Activated CD8-positive, alpha-beta memory T cell treated with anti-CD3 and anti-CD28 coated beads for 48 hours (primary cell): ENCODE data around the gene NCOA4.
A peak's percentile ranks its signal among the peaks of the same experiment; 100 is the strongest.
"Not testable (repeated sequence)": the region's sequence is repeated elsewhere in the genome, so short reads cannot be mapped to it uniquely, and the experiment has no call there.

ENCODE experiments used
- DNase-seq, 3 experiments: peaks; one replicate each; pipeline ENCODE4 v3.0.0-alpha.2; 2020; ENCODE audit warnings: low read depth in 2 of 3, low spot score in 2 of 3

NCOA4 gene

GRCh38 chr10:46030091-46030937, at the start of gene NCOA4:
NCOA4 (minus strand) TSS chr10:46030623; CDS start chr10:46016680, 13,943 bp downstream.
- DNase-seq = peak; percentile 81 to 91 (median 83)

GRCh38 chr10:46079831-46080585, 49.6 kb upstream of the NCOA4 start:
- DNase-seq = no peak

- DNase-seq = no peak
These were observed 47.4 kb upstream of the NCOA4 start for GRCh38 chr10:46077731-46078413.

GRCh38 chr10:46077141-46077554, 46.7 kb upstream of the NCOA4 start:
- no peak for DNase-seq

GRCh38 chr10:46075869-46076268, 45.4 kb upstream of the NCOA4 start:
- DNase-seq = no peak

- DNase-seq = no peak
These were observed 43.9 kb upstream of the NCOA4 start for GRCh38 chr10:46074196-46074946.

GRCh38 chr10:46073564-46073963, 43.1 kb upstream of the NCOA4 start:
- DNase-seq = no peak

- no peak for DNase-seq
These were observed 40.3 kb upstream of the NCOA4 start for GRCh38 chr10:46070749-46071148.

- DNase-seq = no peak
These were observed 39.5 kb upstream of the NCOA4 start for GRCh38 chr10:46069771-46070463.

GRCh38 chr10:46068905-46069304, 38.5 kb upstream of the NCOA4 start:
- no peak for DNase-seq

GRCh38 chr10:46068117-46068516, 37.7 kb upstream of the NCOA4 start:
- no peak for DNase-seq

GRCh38 chr10:46064269-46064817, 33.9 kb upstream of the NCOA4 start:
- DNase-seq = no peak

GRCh38 chr10:46062723-46063428, 32.5 kb upstream of the NCOA4 start:
- no peak for DNase-seq

- no peak for DNase-seq
These were observed 30.3 kb upstream of the NCOA4 start for GRCh38 chr10:46060706-46061105.

- not testable (repeated sequence) for DNase-seq
These were observed 27.5 kb upstream of the NCOA4 start for GRCh38 chr10:46057927-46058326.

- DNase-seq = no peak
These were observed 26.6 kb upstream of the NCOA4 start for GRCh38 chr10:46057038-46057437.

GRCh38 chr10:46055771-46056170, 25.3 kb upstream of the NCOA4 start:
- DNase-seq = no peak

GRCh38 chr10:46053534-46054434, 23.4 kb upstream of the NCOA4 start:
- DNase-seq = no peak
